ENCODE measurements around the gene POC1A.

DNA sequence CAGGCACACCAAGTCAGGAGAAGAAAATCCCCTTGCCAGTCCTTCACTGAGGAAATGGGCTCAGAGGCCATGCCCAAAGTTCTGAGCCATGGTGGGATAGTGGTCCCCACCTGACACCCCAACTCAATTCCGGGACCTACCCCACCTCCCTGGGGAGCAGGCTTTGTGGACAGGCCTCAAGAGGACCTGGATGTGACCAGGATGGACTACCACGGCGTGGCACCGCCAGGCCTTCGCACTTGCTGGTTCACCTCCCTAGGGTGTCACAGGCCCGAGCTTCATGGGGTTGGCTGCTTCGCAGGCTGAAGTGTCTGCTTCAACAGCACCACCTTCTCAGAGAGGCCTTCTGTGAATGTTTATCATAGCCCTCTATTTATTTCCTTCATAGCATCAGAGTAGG lies 31.7 kb downstream of the POC1A start:
- TF ChIP-seq, protein P1, sequence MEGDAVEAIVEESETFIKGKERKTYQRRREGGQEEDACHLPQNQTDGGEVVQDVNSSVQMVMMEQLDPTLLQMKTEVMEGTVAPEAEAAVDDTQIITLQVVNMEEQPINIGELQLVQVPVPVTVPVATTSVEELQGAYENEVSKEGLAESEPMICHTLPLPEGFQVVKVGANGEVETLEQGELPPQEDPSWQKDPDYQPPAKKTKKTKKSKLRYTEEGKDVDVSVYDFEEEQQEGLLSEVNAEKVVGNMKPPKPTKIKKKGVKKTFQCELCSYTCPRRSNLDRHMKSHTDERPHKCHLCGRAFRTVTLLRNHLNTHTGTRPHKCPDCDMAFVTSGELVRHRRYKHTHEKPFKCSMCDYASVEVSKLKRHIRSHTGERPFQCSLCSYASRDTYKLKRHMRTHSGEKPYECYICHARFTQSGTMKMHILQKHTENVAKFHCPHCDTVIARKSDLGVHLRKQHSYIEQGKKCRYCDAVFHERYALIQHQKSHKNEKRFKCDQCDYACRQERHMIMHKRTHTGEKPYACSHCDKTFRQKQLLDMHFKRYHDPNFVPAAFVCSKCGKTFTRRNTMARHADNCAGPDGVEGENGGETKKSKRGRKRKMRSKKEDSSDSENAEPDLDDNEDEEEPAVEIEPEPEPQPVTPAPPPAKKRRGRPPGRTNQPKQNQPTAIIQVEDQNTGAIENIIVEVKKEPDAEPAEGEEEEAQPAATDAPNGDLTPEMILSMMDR (IDR thresholded peaks at IDR 0.05), result no peak
- TF ChIP-seq POLR2A (IDR thresholded peaks at IDR 0.05), result no peak
- TF ChIP-seq POLR2AphosphoS5 (IDR thresholded peaks at IDR 0.05), result no peak
